CD4-positive, alpha-beta T cell treated with Interleukin-12 subunit alpha and Interleukin-12 subunit beta, for 1 hour (primary cell): ENCODE data around the gene IFT52.
"Not testable (repeated sequence)": the region's sequence is repeated elsewhere in the genome, so short reads cannot be mapped to it uniquely, and the experiment has no call there.

Experiments used
- DNase-seq: peaks from one replicate; pipeline ENCODE4 v3.0.0-alpha.2; 2020

The IFT52 gene

GRCh38 chr20:43655176-43655575 is 64.4 kb downstream of the IFT52 start:
- DNase-seq = not testable (repeated sequence)

- no peak for DNase-seq
Observed at GRCh38 chr20:43655937-43656336, 65.2 kb downstream of the IFT52 start.

- no peak for DNase-seq
Observed at GRCh38 chr20:43658069-43658722, 67.5 kb downstream of the IFT52 start.

- DNase-seq = no peak
Observed at GRCh38 chr20:43658723-43659419, 68.1 kb downstream of the IFT52 start.

- DNase-seq = no peak
Observed at GRCh38 chr20:43662943-43663655, 72.4 kb downstream of the IFT52 start.

GRCh38 chr20:43665466-43666176 is 74.9 kb downstream of the IFT52 start:
- DNase-seq = no peak

GRCh38 chr20:43666376-43667328 is 75.9 kb downstream of the IFT52 start, which contains the start of gene MYBL2:
MYBL2 (plus strand) TSS chr20:43667114; CDS start chr20:43667284, 170 bp downstream.
- peak; percentile 75 for DNase-seq

- no peak for DNase-seq
Observed at GRCh38 chr20:43667341-43668132, 76.8 kb downstream of the IFT52 start.

GRCh38 chr20:43669332-43669731 is 78.6 kb downstream of the IFT52 start:
- DNase-seq = no peak

GRCh38 chr20:43670423-43670822 is 79.7 kb downstream of the IFT52 start:
- no peak for DNase-seq

- no peak for DNase-seq
Observed at GRCh38 chr20:43676368-43676767, 85.6 kb downstream of the IFT52 start.

GRCh38 chr20:43680981-43681380 is 90.2 kb downstream of the IFT52 start:
- no peak for DNase-seq

GRCh38 chr20:43681468-43681942 is 90.8 kb downstream of the IFT52 start:
- no peak for DNase-seq

GRCh38 chr20:43681991-43682410 is 91.3 kb downstream of the IFT52 start:
- DNase-seq = no peak

- DNase-seq = no peak
Observed at GRCh38 chr20:43682446-43682845, 91.7 kb downstream of the IFT52 start.

- DNase-seq = no peak
Observed at GRCh38 chr20:43686820-43687219, 96.1 kb downstream of the IFT52 start.

GRCh38 chr20:43689165-43689564 is 98.4 kb downstream of the IFT52 start:
- no peak for DNase-seq

GRCh38 chr20:43690943-43691598 is 100.3 kb downstream of the IFT52 start:
- DNase-seq = no peak

- peak; percentile 53 for DNase-seq
Observed at GRCh38 chr20:43691928-43692524, 101.3 kb downstream of the IFT52 start.

GRCh38 chr20:43694763-43695162 is 104.0 kb downstream of the IFT52 start:
- DNase-seq = no peak
